ENCODE results near the gene SAC3D1. TPM values are rescaled to one million over a fixed set of nuclear protein-coding genes. Genes with fewer than 3 reads are reported as not detected.

SAC3D1 gene
- total RNA-seq, 4 donors from 2014 or later, result 2.1 to 13.1 (median 6.0) TPM

DNA sequence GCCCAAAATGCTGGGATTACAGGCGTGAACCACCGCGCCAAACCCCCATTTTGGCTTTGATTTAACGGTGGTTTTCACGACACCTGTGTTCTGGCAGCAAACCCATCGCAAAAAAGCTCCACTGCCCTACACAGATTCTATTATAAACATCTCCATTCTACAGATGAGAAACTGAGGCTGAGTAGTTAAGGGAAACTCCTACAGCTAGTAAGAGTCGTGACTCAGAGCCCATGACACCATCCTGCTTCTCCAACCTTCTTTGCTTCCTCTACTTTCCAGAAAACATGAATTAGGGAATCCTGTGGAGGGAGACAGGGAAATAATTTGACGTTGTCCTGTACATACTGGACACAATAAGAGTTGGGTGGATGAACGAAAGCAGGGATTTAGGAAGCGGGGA, 14.2 kb upstream of the SAC3D1 start:
- H3K36me3 ChIP-seq, result no peaks in the 10 kb centered on the region
- H3K9me3 ChIP-seq, result no peaks in the 10 kb centered on the region
- intact Hi-C loops (cut with DNase I), result loop anchor here (5.0 to 10.0 kb wide), 2 partner anchors 105 to 182 kb away; partner anchors contain the start of genes CDC42BPG and PPP2R5B
- H3K27me3 ChIP-seq, result no peaks in the 10 kb centered on the region
- peaks cover 8 to 12% of the 10 kb centered on the region in 2 donors for H3K4me1 ChIP-seq
- no peak for DNase-seq
- no peak for TF ChIP-seq POLR2A (IDR thresholded peaks at IDR 0.05)
- TF ChIP-seq CTCF (IDR thresholded peaks at IDR 0.05), result no peak
- peak overlapping the region in 2 of 3 donors; percentile 74 to 90 for H3K27ac ChIP-seq
- 57 to 58% methylated on average over 10 of the region's 10 CpGs for WGBS, 2 donors
- no peak overlapping the region for H3K4me3 ChIP-seq (replicated peaks in 1 of 3)

GRCh38 chr11:65027213-65028067, 13.6 kb upstream of the SAC3D1 start, which contains the start of gene SNX15:
Gene SNX15 (plus strand): TSS chr11:65027439. CDS start chr11:65027538, 99 bp downstream.
- peak; percentile 45 to 90 (median 56) for TF ChIP-seq CTCF (IDR thresholded peaks at IDR 0.05)
- peak in 1 of 2 donors; percentile 78 for TF ChIP-seq POLR2A (IDR thresholded peaks at IDR 0.05)
- H3K27ac ChIP-seq, result peak within 1 kb of the TSS; percentile 74 to 90 (median 90)
- intact Hi-C loops (cut with DNase I), result loop anchor here (5.0 to 10.0 kb wide), 2 partner anchors 105 to 183 kb away; partner anchors contain the start of genes CDC42BPG and PPP2R5B

DNA sequence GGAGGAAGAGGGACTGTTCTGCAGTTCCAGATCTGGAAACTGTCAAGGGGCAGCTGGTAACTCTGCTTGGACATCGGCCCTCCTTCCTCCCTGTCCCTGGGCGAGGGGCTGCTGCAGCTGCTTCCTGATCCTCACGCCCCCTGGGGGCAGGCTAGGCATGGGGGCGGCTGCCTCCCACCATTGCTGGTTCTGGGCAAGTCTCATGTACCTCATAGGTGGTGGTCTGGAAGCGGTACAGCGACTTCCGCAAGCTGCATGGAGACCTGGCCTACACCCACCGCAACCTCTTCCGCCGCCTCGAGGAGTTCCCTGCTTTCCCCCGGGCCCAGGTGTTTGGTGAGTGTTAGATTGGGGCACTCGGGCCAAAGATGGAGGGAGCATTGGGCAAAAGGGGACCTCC, 8.8 kb upstream of the SAC3D1 start:
- TF ChIP-seq POLR2A (IDR thresholded peaks at IDR 0.05), result no peak
- intact Hi-C loops (cut with DNase I), result no loop called here
- Histone ChIP-seq H3K27me3 (no peaks in the 10 kb centered on the region), H3K4me3 (replicated peaks in 1 of 3) (no peak overlapping the region), H3K9me3 (no peaks in the 10 kb centered on the region), H3K27ac (no peak overlapping the region), H3K36me3 (peaks cover 17 to 31% of the 10 kb centered on the region in 2 donors), H3K4me1 (peaks cover 8% of the 10 kb centered on the region in 2 donors)
- WGBS, 2 donors, result 79 to 90% methylated on average over 12 to 13 of the region's 13 CpGs
- no peak for DNase-seq

More at GRCh38 chr11:65027213-65028067, 13.6 kb upstream of the SAC3D1 start, which contains the start of gene SNX15:
- Histone ChIP-seq H3K4me3 (replicated peaks in 1 of 3) (peak within 1 kb of the TSS; percentile 42 to 53 (median 45)), H3K27me3 (no peaks in the 10 kb centered on the region), H3K36me3 (peaks cover 0 to 5% of the 10 kb centered on the region in 2 donors), H3K4me1 (peaks cover 8 to 12% of the 10 kb centered on the region in 2 donors), H3K9me3 (no peaks in the 10 kb centered on the region)
- 1% methylated on average over 26 to 30 of the region's 51 CpGs for WGBS, 2 donors
- DNase-seq, result peak; percentile 92 to 94

GRCh38 chr11:65034423-65034822, 6.6 kb upstream of the SAC3D1 start:
- H3K36me3 ChIP-seq, result peaks cover 17 to 37% of the 10 kb centered on the region in 2 donors
- H3K9me3 ChIP-seq, result no peaks in the 10 kb centered on the region
- WGBS, 2 donors, result 100% methylated on average over 2 of the region's 2 CpGs

DNA sequence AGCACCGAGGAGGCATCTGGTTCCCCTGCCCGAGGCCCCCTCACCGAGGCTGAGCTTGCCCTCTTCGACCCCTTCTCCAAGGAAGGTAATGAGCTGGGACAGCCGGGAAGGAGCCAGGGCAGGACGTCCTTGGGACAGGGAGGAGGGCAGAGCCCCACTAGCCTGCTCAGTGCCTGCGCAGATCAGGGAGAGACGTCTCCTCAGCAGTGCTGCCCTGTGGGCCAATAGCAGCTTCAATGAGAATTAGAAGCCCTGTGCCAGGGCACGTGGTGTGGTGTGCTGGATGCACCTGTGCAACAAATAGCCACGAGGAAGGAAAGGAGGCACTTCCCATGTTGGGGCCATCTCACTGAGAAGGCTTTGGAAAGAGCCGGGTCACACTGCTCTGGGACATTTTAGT, 5.4 kb upstream of the SAC3D1 start:
- peaks cover 17 to 37% of the 10 kb centered on the region in 2 donors for H3K36me3 ChIP-seq

More at GRCh38 chr11:65034423-65034822, 6.6 kb upstream of the SAC3D1 start:
- TF ChIP-seq POLR2A (IDR thresholded peaks at IDR 0.05) (no peak), CTCF (IDR thresholded peaks at IDR 0.05) (no peak)
- H3K4me1 ChIP-seq, result no peaks in the 10 kb centered on the region
- no peak overlapping the region for H3K4me3 ChIP-seq (replicated peaks in 1 of 3)
- intact Hi-C loops (cut with DNase I), result no loop called here
- H3K27ac ChIP-seq, result no peak overlapping the region
- DNase-seq, result no peak
- no peaks in the 10 kb centered on the region for H3K27me3 ChIP-seq

More for the DNA sequence above, 5.4 kb upstream of the SAC3D1 start:
- H3K27me3 ChIP-seq, result no peaks in the 10 kb centered on the region
- no peaks in the 10 kb centered on the region for H3K9me3 ChIP-seq
- DNase-seq, result no peak
- H3K4me3 ChIP-seq (replicated peaks in 1 of 3), result no peak overlapping the region
- H3K4me1 ChIP-seq, result peaks cover 3 to 6% of the 10 kb centered on the region in 2 donors
- intact Hi-C loops (cut with DNase I), result no loop called here
- no peak overlapping the region for H3K27ac ChIP-seq
- TF ChIP-seq POLR2A (IDR thresholded peaks at IDR 0.05), result no peak
- no peak for TF ChIP-seq CTCF (IDR thresholded peaks at IDR 0.05)
- whole genome bisulfite sequencing, 2 donors, result 85 to 89% methylated on average over 6 to 11 of the region's 11 CpGs
